Measurements from ENCODE around the gene ESYT2.
A peak's percentile ranks its signal among the peaks of the same experiment; 100 is the strongest.

The ESYT2 gene

GRCh38 chr7:158795272-158795671, 34.0 kb downstream of the ESYT2 start:
- DNase-seq: no peak

GRCh38 chr7:158791107-158791506, 38.2 kb downstream of the ESYT2 start:
- DNase-seq: no peak

- no peak for DNase-seq
Measured at GRCh38 chr7:158789842-158790241, 39.5 kb downstream of the ESYT2 start.

- no peak for DNase-seq
Measured at GRCh38 chr7:158786898-158787297, 42.4 kb downstream of the ESYT2 start.

- DNase-seq: no peak
Measured at GRCh38 chr7:158784270-158784669, 45.0 kb downstream of the ESYT2 start.

- peak; percentile 20 for DNase-seq
Measured at GRCh38 chr7:158783595-158783994, 45.7 kb downstream of the ESYT2 start.

- no peak for DNase-seq
Measured at GRCh38 chr7:158782761-158783401, 46.4 kb downstream of the ESYT2 start.

- no peak for DNase-seq
Measured at GRCh38 chr7:158781974-158782664, 47.2 kb downstream of the ESYT2 start.

GRCh38 chr7:158781217-158781973, 47.9 kb downstream of the ESYT2 start:
- DNase-seq: no peak

GRCh38 chr7:158779061-158780000, 50.0 kb downstream of the ESYT2 start:
- DNase-seq: no peak

GRCh38 chr7:158778471-158778870, 50.8 kb downstream of the ESYT2 start:
- DNase-seq: no peak

- no peak for DNase-seq
Measured at GRCh38 chr7:158777793-158778192, 51.5 kb downstream of the ESYT2 start.

- DNase-seq: no peak
Measured at GRCh38 chr7:158776474-158776873, 52.8 kb downstream of the ESYT2 start.

GRCh38 chr7:158774952-158775351, 54.4 kb downstream of the ESYT2 start:
- DNase-seq: no peak

- no peak for DNase-seq
Measured at GRCh38 chr7:158772916-158773315, 56.4 kb downstream of the ESYT2 start.

GRCh38 chr7:158771213-158771834, 58.0 kb downstream of the ESYT2 start:
- DNase-seq: no peak

- no peak for DNase-seq
Measured at GRCh38 chr7:158767707-158768106, 61.6 kb downstream of the ESYT2 start.

GRCh38 chr7:158766570-158767281, 62.6 kb downstream of the ESYT2 start:
- no peak for DNase-seq

GRCh38 chr7:158765020-158765419, 64.3 kb downstream of the ESYT2 start:
- DNase-seq: no peak

GRCh38 chr7:158763454-158764033, 65.8 kb downstream of the ESYT2 start:
- no peak for DNase-seq

- no peak for DNase-seq
Measured at GRCh38 chr7:158761945-158762344, 67.4 kb downstream of the ESYT2 start.

All from activated CD4-positive, alpha-beta T cell treated with anti-CD3 and anti-CD28 coated beads, Interleukin-2, amount 50 U/mL, for 1 hour (primary cell).